Karpas-422 (cell line): ENCODE results near the gene RESP18. TPM values are rescaled to one million over a fixed set of nuclear protein-coding genes. Genes with fewer than 3 reads are reported as not detected.
"Not testable (repeated sequence)": the region's sequence is repeated elsewhere in the genome, so short reads cannot be mapped to it uniquely, and the experiment has no call there.

Source experiments
- DNase-seq: peaks from one replicate; pipeline ENCODE4 v3.0.0-alpha.2; 2015
- H2AFZ ChIP-seq: fragments of 200-600 bp; sonication (generic); 2 replicates; pipeline ENCODE4 v1.6.1; 2014; ENCODE audit warnings: antibody characterized with exemption, low read length, mixed read lengths
- H3K27ac ChIP-seq: fragments of 200-600 bp; sonication (generic); 2 replicates; pipeline ENCODE4 v1.5.1; 2014; ENCODE audit warnings: mild to moderate bottlenecking, low read length, moderate library complexity
- H3K27me3 ChIP-seq: fragments of 200-600 bp; sonication (generic); 2 replicates; pipeline ENCODE4 v1.6.1; 2014; ENCODE audit warnings: low read length, mixed read lengths
- H3K36me3 ChIP-seq: fragments of 200-600 bp; sonication (generic); 2 replicates; pipeline ENCODE4 v1.6.1; 2014; ENCODE audit warnings: low read length, mixed read lengths; ENCODE audit not compliant: insufficient read depth
- H3K4me1 ChIP-seq: fragments of 200-600 bp; sonication (generic); 2 replicates; pipeline ENCODE4 v1.6.1; 2014; ENCODE audit warnings: mild to moderate bottlenecking, low read length, mixed read lengths
- H3K4me2 ChIP-seq: fragments of 200-600 bp; sonication (generic); 2 replicates; pipeline ENCODE4 v1.6.1; 2014; ENCODE audit warnings: low read length, low read depth, mild to moderate bottlenecking; ENCODE audit not compliant: poor library complexity, severe bottlenecking
- H3K4me3 ChIP-seq: fragments of 200-600 bp; sonication (generic); 2 replicates; pipeline ENCODE4 v1.5.1; 2014; ENCODE audit warnings: mild to moderate bottlenecking, antibody characterized with exemption, low read length, mixed read lengths
- H3K79me2 ChIP-seq: fragments of 200-600 bp; sonication (generic); 2 replicates; pipeline ENCODE4 v1.6.1; 2014; ENCODE audit warnings: mild to moderate bottlenecking, low read length, mixed read lengths
- H3K9ac ChIP-seq: fragments of 200-600 bp; sonication (generic); 2 replicates; pipeline ENCODE4 v1.6.0; 2014; ENCODE audit warnings: low read length
- H3K9me2 ChIP-seq: fragments of 200-600 bp; sonication (generic), shearing (Covaris generic); replicated peaks from 2 replicates; pipeline ENCODE4 v1.6.0; 2014; ENCODE audit warnings: mild to moderate bottlenecking, low read length, moderate library complexity; ENCODE audit not compliant: insufficient read depth
- H3K9me3 ChIP-seq: fragments of 300-700, 200-600 bp; sonication (generic); 2 replicates; pipeline ENCODE4 v1.6.1; 2014; ENCODE audit warnings: low read length, mixed read lengths
- H4K20me1 ChIP-seq: fragments of 200-600 bp; sonication (generic); 2 replicates; pipeline ENCODE4 v1.6.1; 2014; ENCODE audit warnings: mild to moderate bottlenecking, antibody characterized with exemption, low read length, low read depth; ENCODE audit not compliant: insufficient read depth
- total RNA-seq: library from RNA; depleted of rRNA; stranded (reverse); fragments of >200 nt; shearing (Covaris generic); gene quantifications from 2 replicates; pipeline ENCODE4 v1.2.3, GENCODE V29; 2014; ENCODE audit warnings: low replicate concordance

RESP18 gene
- total RNA-seq, 1 experiment from 2014 or later, result not detected

GRCh38 chr2:219312683-219313263 lies 19.8 kb downstream of the RESP18 start:
- not testable (repeated sequence) for H3K9ac ChIP-seq, H2AFZ ChIP-seq, DNase-seq, H3K4me1 ChIP-seq, H3K9me2 ChIP-seq, H3K4me2 ChIP-seq, H3K36me3 ChIP-seq, H4K20me1 ChIP-seq, H3K27ac ChIP-seq, H3K79me2 ChIP-seq, H3K9me3 ChIP-seq, H3K4me3 ChIP-seq, H3K27me3 ChIP-seq

DNA sequence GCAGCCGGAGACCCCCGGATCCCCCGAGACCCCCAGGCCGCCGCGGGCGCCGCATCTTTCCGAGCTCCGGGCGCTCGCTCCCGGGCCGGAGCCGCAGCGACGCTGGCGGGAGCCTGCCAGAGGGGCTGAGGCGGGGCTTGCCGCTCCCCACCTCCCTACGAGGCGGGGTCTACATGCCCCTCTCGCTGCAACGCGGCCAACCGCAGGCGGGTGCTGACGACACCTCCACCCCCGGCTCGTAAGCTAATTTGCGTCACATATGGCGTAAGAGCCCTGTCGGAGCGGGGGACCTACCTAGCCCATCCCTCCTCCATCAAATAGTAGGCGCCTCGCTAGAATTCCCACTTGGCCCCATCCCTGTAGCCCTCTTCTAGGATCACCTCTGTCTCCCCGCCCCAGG lies 23.3 kb downstream of the RESP18 start, which contains the start of gene PTPRN:
TSS of gene PTPRN (minus strand) at position 124 of the 400 bp plus-strand sequence. CDS start at position 55, 69 bp downstream.
- Histone ChIP-seq H3K4me3 (no peak within 1 kb of the TSS), H3K9me3 (no peaks in the 10 kb centered on the region), H3K9me2 (no peaks in the 10 kb centered on the region), H3K27ac (no peak within 1 kb of the TSS), H3K79me2 (no peaks in the 10 kb centered on the region), H2AFZ (no peak within 1 kb of the TSS), H3K27me3 (no peaks in the 10 kb centered on the region), H3K9ac (no peak within 1 kb of the TSS), H3K36me3 (no peaks in the 10 kb centered on the region), H4K20me1 (no peaks in the 10 kb centered on the region), H3K4me1 (peaks cover 9% of the 10 kb centered on the region), H3K4me2 (no peak within 1 kb of the TSS)
- DNase-seq, result no peak

DNA sequence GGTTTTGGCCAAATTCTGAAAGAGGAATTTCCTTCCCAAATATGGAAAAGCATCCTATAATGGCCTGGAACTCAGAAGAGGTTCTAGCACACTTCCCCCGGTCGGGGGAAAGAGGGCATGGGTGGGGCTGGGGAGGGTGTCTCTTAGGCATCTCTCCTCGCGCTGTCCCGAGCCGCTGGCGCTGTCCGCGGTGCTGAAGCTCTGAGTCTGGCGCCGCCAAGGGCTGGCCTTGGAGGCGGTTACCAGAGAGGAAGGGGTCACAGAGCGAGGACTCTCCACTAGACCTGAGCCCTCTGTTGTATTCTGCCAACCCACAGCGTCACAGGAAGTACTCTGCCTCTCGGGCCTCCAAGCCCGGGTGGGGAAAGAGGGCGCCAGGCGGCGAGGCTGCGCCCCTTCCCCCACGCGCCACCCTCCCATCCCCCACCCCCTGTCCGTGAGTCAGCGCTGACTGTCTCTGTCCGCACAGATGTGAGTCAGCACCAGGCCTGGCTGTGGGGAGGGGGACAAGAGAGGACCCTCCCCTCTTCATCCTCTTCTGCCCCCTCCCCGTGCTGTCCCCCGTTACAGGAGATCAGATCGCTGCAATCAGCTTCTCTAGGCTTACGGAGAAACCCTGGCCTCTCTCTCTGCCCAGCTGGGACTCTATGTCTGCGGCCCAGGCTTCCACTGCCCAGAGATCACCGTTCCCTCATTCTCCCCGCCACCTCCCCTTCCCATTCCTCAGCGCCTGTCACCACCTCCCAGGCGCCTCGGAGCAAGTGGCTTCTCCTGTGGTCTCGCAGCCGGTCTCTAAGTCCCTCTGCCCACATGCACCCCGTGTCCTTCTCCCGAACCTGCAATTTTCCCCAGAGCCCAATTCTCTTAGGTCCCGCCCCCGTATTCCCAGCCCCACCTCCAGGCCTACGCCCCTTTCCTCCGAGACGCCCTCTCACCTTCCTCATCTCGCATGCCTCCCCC lies 24.1 kb downstream of the RESP18 start:
- Histone ChIP-seq H3K79me2 (no peaks in the 10 kb centered on the region), H3K4me3 (no peak overlapping the region), H3K9me3 (no peaks in the 10 kb centered on the region), H3K27me3 (no peaks in the 10 kb centered on the region), H4K20me1 (no peaks in the 10 kb centered on the region), H3K4me2 (no peak overlapping the region), H3K9ac (no peak overlapping the region), H3K9me2 (no peaks in the 10 kb centered on the region), H2AFZ (no peak overlapping the region), H3K27ac (no peak overlapping the region), H3K36me3 (no peaks in the 10 kb centered on the region), H3K4me1 (peaks cover 9% of the 10 kb centered on the region)
- peak; percentile 87 for DNase-seq

GRCh38 chr2:219306047-219306446 lies 26.5 kb downstream of the RESP18 start:
- H3K79me2 ChIP-seq, result no peaks in the 10 kb centered on the region
- DNase-seq, result no peak
- no peaks in the 10 kb centered on the region for H3K36me3 ChIP-seq
- no peak overlapping the region for H3K27ac ChIP-seq
- no peaks in the 10 kb centered on the region for H3K27me3 ChIP-seq
- H3K9me3 ChIP-seq, result no peaks in the 10 kb centered on the region
- peaks cover 1% of the 10 kb centered on the region for H3K4me1 ChIP-seq
- no peak overlapping the region for H3K4me3 ChIP-seq
- no peak overlapping the region for H2AFZ ChIP-seq
- H3K9ac ChIP-seq, result no peak overlapping the region
- H3K4me2 ChIP-seq, result no peak overlapping the region
- no peaks in the 10 kb centered on the region for H4K20me1 ChIP-seq
- no peaks in the 10 kb centered on the region for H3K9me2 ChIP-seq

DNA sequence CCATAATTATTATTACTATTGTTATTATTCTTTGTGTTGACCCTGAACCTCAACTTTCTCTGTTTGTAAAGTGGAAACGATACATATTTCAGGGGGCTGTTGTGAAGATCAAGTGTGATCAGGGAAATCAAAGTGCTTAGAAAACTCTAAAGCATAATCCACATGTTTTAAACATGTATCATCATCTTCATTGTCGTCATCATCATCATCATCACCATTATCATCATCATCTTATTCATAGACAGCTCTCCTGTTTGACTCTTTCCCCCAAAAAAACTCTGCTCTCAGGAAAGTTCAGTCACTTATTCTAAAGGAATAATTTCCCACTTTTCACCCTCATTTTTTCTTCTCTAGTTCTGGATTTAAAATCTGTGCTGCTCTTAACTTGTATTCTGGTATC lies 28.3 kb downstream of the RESP18 start:
- Histone ChIP-seq H3K4me2 (no peak overlapping the region), H3K9ac (no peak overlapping the region), H3K4me3 (no peak overlapping the region), H3K36me3 (no peaks in the 10 kb centered on the region), H3K4me1 (no peaks in the 10 kb centered on the region), H3K9me2 (no peaks in the 10 kb centered on the region), H4K20me1 (no peaks in the 10 kb centered on the region), H3K9me3 (no peaks in the 10 kb centered on the region), H3K79me2 (no peaks in the 10 kb centered on the region), H3K27me3 (no peaks in the 10 kb centered on the region), H2AFZ (no peak overlapping the region), H3K27ac (no peak overlapping the region)
- DNase-seq, result no peak

DNA sequence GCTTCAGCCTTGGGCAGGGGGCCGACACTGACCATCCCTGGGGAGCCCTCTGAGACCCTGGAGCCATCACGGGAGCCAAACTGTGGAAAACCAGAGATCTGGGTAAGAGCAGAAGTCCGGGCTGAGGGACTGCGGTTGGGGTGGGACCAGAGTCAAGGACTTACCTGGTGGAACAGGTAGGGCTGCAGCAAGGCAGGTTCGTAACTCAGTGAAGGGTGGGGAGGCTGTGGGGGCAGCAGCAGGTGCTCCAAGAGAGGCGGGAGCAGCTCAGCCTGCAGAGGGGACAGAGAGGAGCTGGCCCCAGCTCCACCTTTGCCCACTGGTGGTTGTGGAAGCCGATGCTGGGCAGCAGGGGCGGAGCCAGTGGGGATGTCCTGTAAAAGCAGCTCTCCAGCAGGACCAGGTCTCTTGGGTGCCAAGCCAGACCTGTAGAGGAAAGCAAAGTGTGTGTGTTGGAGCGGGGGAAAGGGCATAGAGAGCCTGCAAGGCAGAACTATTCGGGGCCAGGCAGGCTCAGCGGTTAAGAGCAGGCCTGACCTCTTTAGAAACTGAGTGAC lies 30.1 kb downstream of the RESP18 start:
- H2AFZ ChIP-seq, result no peak overlapping the region
- H3K36me3 ChIP-seq, result no peaks in the 10 kb centered on the region
- no peak overlapping the region for H3K4me3 ChIP-seq
- H3K27me3 ChIP-seq, result no peaks in the 10 kb centered on the region
- no peaks in the 10 kb centered on the region for H3K79me2 ChIP-seq
- no peak overlapping the region for H3K9ac ChIP-seq
- no peaks in the 10 kb centered on the region for H3K9me3 ChIP-seq
- no peak overlapping the region for H3K27ac ChIP-seq
- H3K4me2 ChIP-seq, result no peak overlapping the region
- no peaks in the 10 kb centered on the region for H3K9me2 ChIP-seq
- H3K4me1 ChIP-seq, result peaks cover 4% of the 10 kb centered on the region
- no peak for DNase-seq
- no peaks in the 10 kb centered on the region for H4K20me1 ChIP-seq

DNA sequence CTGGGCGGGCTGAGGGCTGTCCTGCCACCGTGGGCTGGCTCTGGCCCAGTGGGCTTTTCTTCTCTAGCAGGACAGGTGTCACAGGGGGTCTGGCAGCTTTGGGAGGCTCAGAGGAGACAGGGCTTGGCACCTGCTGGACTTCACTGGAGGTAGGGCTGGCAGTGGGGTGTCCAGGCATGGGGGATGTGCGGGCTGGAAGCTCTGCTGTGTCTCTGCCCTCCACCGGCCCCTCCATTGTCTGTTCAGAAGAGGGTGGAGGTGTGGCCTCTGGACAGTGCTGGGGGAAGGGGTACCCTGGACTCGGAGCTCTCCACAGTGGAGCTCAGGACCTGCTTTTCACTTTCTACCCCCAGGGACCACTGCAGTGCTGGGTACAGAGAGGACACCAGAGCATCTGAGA lies 32.5 kb downstream of the RESP18 start:
- Histone ChIP-seq H3K9me3 (no peaks in the 10 kb centered on the region), H2AFZ (no peak overlapping the region), H3K27me3 (0 out of 2 replicates have a peak, but pooled peaks cover 4% of the 10 kb centered on the region), H3K9ac (no peak overlapping the region), H3K79me2 (no peaks in the 10 kb centered on the region), H3K4me2 (no peak overlapping the region), H3K27ac (no peak overlapping the region), H3K4me1 (peaks cover 6% of the 10 kb centered on the region), H3K9me2 (no peaks in the 10 kb centered on the region), H4K20me1 (no peaks in the 10 kb centered on the region), H3K36me3 (no peaks in the 10 kb centered on the region), H3K4me3 (no peak overlapping the region)
- DNase-seq, result no peak

DNA sequence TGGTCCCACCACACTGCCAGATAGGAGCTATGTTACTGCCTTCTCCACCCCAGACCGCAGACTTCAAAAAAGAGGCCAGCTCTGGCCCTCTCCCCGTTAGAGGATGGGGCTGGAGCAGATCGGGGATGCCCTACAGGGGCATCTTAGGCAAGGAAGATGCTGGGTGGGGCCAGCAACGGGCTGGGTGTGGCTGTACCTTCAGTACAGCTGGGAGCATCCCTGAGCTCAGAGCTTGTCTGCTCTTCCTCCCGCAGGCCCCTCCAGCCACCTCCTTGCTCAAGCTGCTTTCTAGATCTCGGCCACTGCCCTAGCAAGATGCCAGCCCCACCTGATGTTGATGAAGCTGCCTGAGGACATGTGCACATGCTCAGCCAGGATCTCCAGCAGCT lies 33.2 kb downstream of the RESP18 start:
- Histone ChIP-seq H3K9ac (peak overlapping the region; percentile 36; the same call in 1 of the 2 replicates), H4K20me1 (no peaks in the 10 kb centered on the region), H3K4me2 (no peak overlapping the region)

More for the DNA sequence above, 33.2 kb downstream of the RESP18 start:
- Histone ChIP-seq H3K4me3 (no peak overlapping the region), H3K27ac (no peak overlapping the region), H3K36me3 (no peaks in the 10 kb centered on the region), H3K9me3 (no peaks in the 10 kb centered on the region), H3K9me2 (no peaks in the 10 kb centered on the region), H3K4me1 (peaks cover 11% of the 10 kb centered on the region), H3K79me2 (no peaks in the 10 kb centered on the region), H3K27me3 (0 out of 2 replicates have a peak, but pooled peaks cover 4% of the 10 kb centered on the region), H2AFZ (no peak overlapping the region)
- no peak for DNase-seq
